H9 (cell line): ENCODE results near the gene MXRA7. TPM values are rescaled to one million over a fixed set of nuclear protein-coding genes. Genes with fewer than 3 reads are reported as not detected.

Experiments used
- DNase-seq: peaks from one replicate; pipeline ENCODE4 v3.0.0-alpha.2; 2017
- H2AFZ ChIP-seq: one replicate; pipeline ENCODE4 v1.6.1; 2013; ENCODE audit warnings: mild to moderate bottlenecking, low read length, control low read depth, moderate library complexity
- H2AK5ac ChIP-seq: 2 replicates; pipeline ENCODE4 v1.6.1; 2013; ENCODE audit warnings: low read length, control low read depth, mixed read lengths; ENCODE audit not compliant: insufficient read length
- H2BK120ac ChIP-seq: one replicate; pipeline ENCODE4 v1.6.1; 2013; ENCODE audit warnings: low read depth, mild to moderate bottlenecking, low read length, control low read depth, inconsistent platforms; ENCODE audit not compliant: poor library complexity, severe bottlenecking
- H2BK12ac ChIP-seq: 2 replicates; pipeline ENCODE4 v1.6.1; 2013; ENCODE audit warnings: low read length, control low read depth, mixed read lengths, low read depth; ENCODE audit not compliant: insufficient read length
- H2BK15ac ChIP-seq: 2 replicates; pipeline ENCODE4 v1.6.1; 2013; ENCODE audit warnings: low read depth, low read length, control low read depth
- H2BK20ac ChIP-seq: one replicate; pipeline ENCODE4 v1.6.1; 2013; ENCODE audit warnings: low read depth, mild to moderate bottlenecking, low read length, control low read depth, inconsistent platforms; ENCODE audit not compliant: poor library complexity, severe bottlenecking
- H2BK5ac ChIP-seq: 2 replicates; pipeline ENCODE4 v1.6.1; 2013; ENCODE audit warnings: low read length, control low read depth, mixed read lengths; ENCODE audit not compliant: insufficient read length
- H3K14ac ChIP-seq: 2 replicates; pipeline ENCODE4 v1.6.1; 2013; ENCODE audit warnings: low read length, control low read depth; ENCODE audit not compliant: insufficient read depth
- H3K18ac ChIP-seq: 2 replicates; pipeline ENCODE4 v1.6.1; 2013; ENCODE audit warnings: low read depth, mild to moderate bottlenecking, mixed read lengths, low read length, control low read depth; ENCODE audit not compliant: insufficient read length
- H3K23ac ChIP-seq: 2 replicates; pipeline ENCODE4 v1.6.1; 2013; ENCODE audit warnings: low read length, control low read depth, mixed read lengths, low read depth; ENCODE audit not compliant: insufficient read length
- H3K23me2 ChIP-seq: 2 replicates; pipeline ENCODE4 v1.6.1; 2013; ENCODE audit warnings: low read depth, mild to moderate bottlenecking, mixed read lengths, low read length, control low read depth; ENCODE audit not compliant: insufficient read length, poor library complexity, severe bottlenecking
- H3K27ac ChIP-seq: 2 replicates; pipeline ENCODE4 v1.5.1; 2013; ENCODE audit warnings: low read length, control low read depth, mixed read lengths, low read depth; ENCODE audit not compliant: insufficient read length
- H3K27me3 ChIP-seq: 2 replicates; pipeline ENCODE4 v1.6.1; 2013; ENCODE audit warnings: low read length, control low read depth, inconsistent platforms; ENCODE audit not compliant: insufficient read depth
- H3K4ac ChIP-seq: 2 replicates; pipeline ENCODE4 v1.6.1; 2013; ENCODE audit warnings: low read depth, mild to moderate bottlenecking, control low read depth, inconsistent platforms, low read length, moderate library complexity
- H3K4me1 ChIP-seq: 2 replicates; pipeline ENCODE4 v1.6.1; 2013; ENCODE audit warnings: low read length, control low read depth, inconsistent platforms; ENCODE audit not compliant: insufficient read depth
- H3K4me2 ChIP-seq: 2 replicates; pipeline ENCODE4 v1.6.1; 2013; ENCODE audit warnings: low read length, control low read depth, mixed read lengths; ENCODE audit not compliant: insufficient read length, insufficient read depth
- H3K56ac ChIP-seq: 2 replicates; pipeline ENCODE4 v1.6.1; 2013; ENCODE audit warnings: low read depth, mild to moderate bottlenecking, mixed read lengths, low read length, control low read depth; ENCODE audit not compliant: insufficient read length
- H3K79me1 ChIP-seq: 2 replicates; pipeline ENCODE4 v1.6.1; 2013; ENCODE audit warnings: low read depth, mild to moderate bottlenecking, moderate library complexity, low read length, control low read depth, inconsistent platforms; ENCODE audit not compliant: insufficient read depth, poor library complexity, severe bottlenecking
- H3K79me2 ChIP-seq: 2 replicates; pipeline ENCODE4 v1.6.1; 2013; ENCODE audit warnings: low read length, control low read depth, inconsistent platforms; ENCODE audit not compliant: insufficient read depth
- H3K9ac ChIP-seq: 2 replicates; pipeline ENCODE4 v1.6.1; 2013; ENCODE audit warnings: low read length, control low read depth, mixed read lengths; ENCODE audit not compliant: insufficient read length; ENCODE audit errors: extremely low read depth
- H3K9me3 ChIP-seq: one replicate; pipeline ENCODE4 v1.6.1; 2013; ENCODE audit warnings: low read depth, low read length, inconsistent platforms; ENCODE audit not compliant: control insufficient read depth
- H3T11ph ChIP-seq: one replicate; pipeline ENCODE4 v1.6.1; 2013; ENCODE audit warnings: mild to moderate bottlenecking, low read length, control low read depth, inconsistent platforms
- H4K20me1 ChIP-seq: one replicate; pipeline ENCODE4 v1.6.1; 2013; ENCODE audit not compliant: control insufficient read depth, insufficient read length, insufficient read depth
- H4K5ac ChIP-seq: 2 replicates; pipeline ENCODE4 v1.6.1; 2013; ENCODE audit warnings: low read depth, mild to moderate bottlenecking, mixed read lengths, low read length, control low read depth; ENCODE audit not compliant: insufficient read length
- H4K8ac ChIP-seq: replicated peaks from 2 replicates; pipeline ENCODE4 v1.6.1; 2013; ENCODE audit warnings: low read length, control low read depth, mixed read lengths, low read depth; ENCODE audit not compliant: insufficient read length
- H4K91ac ChIP-seq: 2 replicates; pipeline ENCODE4 v1.6.1; 2013; ENCODE audit warnings: low read depth, mild to moderate bottlenecking, moderate library complexity, mixed read lengths, low read length, control low read depth; ENCODE audit not compliant: insufficient read length
- H3K27ac Mint-ChIP-seq, 3 experiments: 2 replicates in 2 of 3; 3 replicates in 1 of 3; pipeline ENCODE4 v1.8.0; 2020 to 2021; ENCODE audit warnings: mixed read lengths in 3 of 3, mild to moderate bottlenecking in 1 of 3, moderate library complexity in 1 of 3
- H3K27me3 Mint-ChIP-seq: 2 replicates; pipeline ENCODE4 v1.8.0; 2021; ENCODE audit warnings: low read depth, mild to moderate bottlenecking, moderate library complexity, mixed read lengths
- H3K36me3 Mint-ChIP-seq, 3 experiments: 2 replicates in 2 of 3; 3 replicates in 1 of 3; pipeline ENCODE4 v1.8.0; 2020 to 2021; ENCODE audit warnings: low read depth in 3 of 3, mixed read lengths in 3 of 3; ENCODE audit not compliant: insufficient read depth in 1 of 3
- H3K4me1 Mint-ChIP-seq, 2 experiments: 2 replicates each; pipeline ENCODE4 v1.8.0; 2020; ENCODE audit warnings: mixed read lengths in 2 of 2
- H3K4me3 Mint-ChIP-seq, 2 experiments: 2 replicates in 1 of 2; 3 replicates in 1 of 2; pipeline ENCODE4 v1.8.0; 2020 to 2021; ENCODE audit warnings: mild to moderate bottlenecking in 2 of 2, mixed read lengths in 2 of 2, moderate library complexity in 1 of 2
- H3K9me3 Mint-ChIP-seq, 2 experiments: 2 replicates in 1 of 2; 3 replicates in 1 of 2; pipeline ENCODE4 v1.8.0; 2020; ENCODE audit warnings: mild to moderate bottlenecking in 2 of 2, mixed read lengths in 2 of 2, moderate library complexity in 1 of 2
- WGBS: extraction: QIAGEN DNeasy Blood & Tissue Kit; methylation state at CpG from one replicate; pipeline ENCODE4 v1.1.7; 2013; ENCODE audit warnings: missing lambda C conversion rate, low lambda C conversion rate, mixed read lengths; ENCODE audit not compliant: insufficient read length; ENCODE audit errors: extremely low coverage; 5-methylcytosine and 5-hydroxymethylcytosine counted together
- total RNA-seq: library from RNA; stranded (reverse); gene quantifications from 2 replicates; pipeline ENCODE4 v1.2.1, GENCODE V29; 2021
- TF ChIP-seq, protein P1 (sequence below): fragments of 200-600 bp; sonication (generic); conservative IDR thresholded peaks from 3 replicates; pipeline ENCODE4 v1.8.0; 2021; ENCODE audit warnings: antibody characterized with exemption, mild to moderate bottlenecking

Gene MXRA7
- total RNA-seq, 1 experiment from 2014 or later = 28.2 TPM

- Histone ChIP-seq H2AFZ (no peak overlapping the region), H3T11ph (no peak overlapping the region), H3K79me2 (no peaks in the 10 kb centered on the region), H4K8ac (no peak overlapping the region), H3K9me3 (no peaks in the 10 kb centered on the region), H2BK15ac (no peak overlapping the region), H3K18ac (no peak overlapping the region), H3K27ac (no peak overlapping the region), H3K4me2 (no peak overlapping the region), H4K91ac (no peak overlapping the region), H2BK120ac (no peak overlapping the region), H3K4me1 (no peaks in the 10 kb centered on the region), H3K79me1 (no peaks in the 10 kb centered on the region), H3K14ac (no peak overlapping the region), H3K4ac (no peak overlapping the region), H2BK20ac (no peak overlapping the region), H3K9ac (no peak overlapping the region), H4K5ac (no peak overlapping the region), H3K56ac (no peak overlapping the region), H2BK5ac (no peak overlapping the region), H3K23me2 (no peaks in the 10 kb centered on the region), H2AK5ac (no peak overlapping the region), H3K23ac (no peak overlapping the region), H2BK12ac (no peak overlapping the region), H4K20me1 (no peaks in the 10 kb centered on the region), H3K27me3 (no peaks in the 10 kb centered on the region)
- no peak overlapping the region for H3K4me3 Mint-ChIP-seq
- no peaks in the 10 kb centered on the region for H3K9me3 Mint-ChIP-seq
- H3K4me1 Mint-ChIP-seq = peaks cover 7 to 10% of the 10 kb centered on the region in 2 experiments
- no peak for DNase-seq
- TF ChIP-seq, protein P1, sequence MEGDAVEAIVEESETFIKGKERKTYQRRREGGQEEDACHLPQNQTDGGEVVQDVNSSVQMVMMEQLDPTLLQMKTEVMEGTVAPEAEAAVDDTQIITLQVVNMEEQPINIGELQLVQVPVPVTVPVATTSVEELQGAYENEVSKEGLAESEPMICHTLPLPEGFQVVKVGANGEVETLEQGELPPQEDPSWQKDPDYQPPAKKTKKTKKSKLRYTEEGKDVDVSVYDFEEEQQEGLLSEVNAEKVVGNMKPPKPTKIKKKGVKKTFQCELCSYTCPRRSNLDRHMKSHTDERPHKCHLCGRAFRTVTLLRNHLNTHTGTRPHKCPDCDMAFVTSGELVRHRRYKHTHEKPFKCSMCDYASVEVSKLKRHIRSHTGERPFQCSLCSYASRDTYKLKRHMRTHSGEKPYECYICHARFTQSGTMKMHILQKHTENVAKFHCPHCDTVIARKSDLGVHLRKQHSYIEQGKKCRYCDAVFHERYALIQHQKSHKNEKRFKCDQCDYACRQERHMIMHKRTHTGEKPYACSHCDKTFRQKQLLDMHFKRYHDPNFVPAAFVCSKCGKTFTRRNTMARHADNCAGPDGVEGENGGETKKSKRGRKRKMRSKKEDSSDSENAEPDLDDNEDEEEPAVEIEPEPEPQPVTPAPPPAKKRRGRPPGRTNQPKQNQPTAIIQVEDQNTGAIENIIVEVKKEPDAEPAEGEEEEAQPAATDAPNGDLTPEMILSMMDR = no peak
- no peak overlapping the region for H3K27ac Mint-ChIP-seq
- no CpG with 5 or more reads among the region's 2 CpGs for WGBS
- H3K27me3 Mint-ChIP-seq = no peaks in the 10 kb centered on the region
- peaks cover 13 to 49% (median 48%) of the 10 kb centered on the region in 3 experiments; a peak in 6 of 7 replicates for H3K36me3 Mint-ChIP-seq
These were observed 4.7 kb upstream of the MXRA7 start for GRCh38 chr17:76715496-76715830.
